GM18867 (cell line): ENCODE data around the gene RNF212B.
"Not testable (repeated sequence)": the region's sequence is repeated elsewhere in the genome, so short reads cannot be mapped to it uniquely, and the experiment has no call there.

Experiments used
- ATAC-seq: cut with Tn5 transposase; IDR thresholded peaks from one replicate; pipeline ENCODE4 v1.9.1; 2021; ENCODE audit warnings: mild to moderate bottlenecking, moderate library complexity; ENCODE audit not compliant: unreplicated experiment

The RNF212B gene

GRCh38 chr14:23237772-23238594 is at the start of gene RNF212B:
Gene RNF212B (plus strand): TSS chr14:23237936. CDS start chr14:23240346, 2,410 bp downstream.
- peak; percentile 61 for ATAC-seq

GRCh38 chr14:23193432-23193831 is 44.3 kb upstream of the RNF212B start:
- ATAC-seq = no peak

GRCh38 chr14:23195552-23196101 is 42.1 kb upstream of the RNF212B start:
- ATAC-seq = no peak

GRCh38 chr14:23196487-23196886 is 41.2 kb upstream of the RNF212B start:
- ATAC-seq = not testable (repeated sequence)

- not testable (repeated sequence) for ATAC-seq
These were observed 38.6 kb upstream of the RNF212B start for GRCh38 chr14:23199141-23199540.

DNA sequence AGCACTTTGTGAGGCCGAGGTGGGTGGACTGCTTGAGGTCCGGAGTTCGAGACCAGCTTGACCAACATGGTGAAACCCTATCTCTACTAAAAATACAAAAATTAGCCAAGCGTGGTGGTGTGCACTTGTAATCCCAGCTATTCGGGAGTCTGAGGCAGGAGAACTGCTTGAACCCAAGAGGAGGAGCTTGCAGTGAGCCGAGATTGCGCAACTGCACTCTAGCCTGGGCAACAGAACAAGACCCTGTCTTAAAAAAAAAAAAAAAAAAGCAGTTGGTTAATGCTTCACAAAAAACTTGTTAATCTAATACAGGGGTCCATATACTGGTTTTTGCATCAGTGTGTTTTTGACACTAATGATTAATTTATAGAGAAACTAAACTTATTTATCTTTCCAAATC is 35.7 kb upstream of the RNF212B start:
- ATAC-seq = no peak

DNA sequence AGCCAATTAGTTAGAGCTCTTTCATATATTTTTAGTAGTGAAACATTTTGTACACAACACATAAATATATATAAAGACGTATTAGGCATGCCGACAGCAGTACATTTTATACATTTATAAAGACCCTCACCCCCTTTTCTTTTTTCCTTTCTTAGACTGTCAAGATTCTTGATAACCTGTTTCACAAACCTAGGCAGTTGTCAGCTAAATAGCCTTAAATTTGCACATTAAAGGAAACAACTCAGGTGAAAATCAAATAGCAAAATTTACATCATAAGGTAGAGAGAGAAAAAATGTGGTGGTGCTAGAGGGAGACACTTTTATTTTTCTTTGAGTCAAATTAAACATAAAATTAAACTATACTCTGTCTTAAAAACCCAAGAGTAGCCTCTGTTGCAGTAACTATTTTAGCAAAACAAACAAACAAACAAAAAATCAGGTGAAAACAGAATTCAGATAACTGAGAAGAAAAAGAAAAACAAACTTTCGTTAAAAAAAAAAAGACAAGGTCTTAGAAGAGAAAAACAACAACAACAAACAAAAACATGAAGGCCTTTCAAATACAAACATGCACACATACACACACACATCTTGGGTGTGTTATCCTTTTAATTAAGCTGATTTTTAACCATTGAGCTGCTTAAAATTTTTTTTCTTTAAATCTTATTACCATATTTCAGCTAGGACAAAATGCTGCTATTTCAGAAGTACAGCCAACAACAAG is 31.2 kb upstream of the RNF212B start:
- ATAC-seq = no peak

- ATAC-seq = no peak
These were observed 30.6 kb upstream of the RNF212B start for GRCh38 chr14:23207146-23207540.

GRCh38 chr14:23208324-23208723 is 29.4 kb upstream of the RNF212B start:
- ATAC-seq = no peak

- ATAC-seq = no peak
These were observed 27.9 kb upstream of the RNF212B start for GRCh38 chr14:23209651-23210423.

DNA sequence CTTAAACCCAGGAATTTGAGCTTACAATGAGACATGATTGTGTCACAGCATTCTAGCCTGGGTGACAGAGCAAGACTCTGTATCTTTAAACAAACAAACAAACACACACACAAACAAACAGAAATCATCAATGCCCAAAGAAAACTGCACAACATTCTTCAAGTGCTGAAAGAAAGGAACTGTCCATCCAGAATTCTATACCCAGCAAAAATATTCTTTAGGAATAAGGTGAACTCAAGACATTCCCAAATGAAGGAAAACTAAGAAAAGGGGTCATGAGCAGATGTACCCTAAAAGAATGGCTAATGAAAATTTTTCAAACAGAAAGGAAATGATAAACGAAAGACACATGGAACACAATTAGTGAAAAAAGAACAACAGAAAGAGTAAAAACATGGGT is 22.3 kb upstream of the RNF212B start:
- ATAC-seq = no peak

GRCh38 chr14:23217032-23218020 is 20.4 kb upstream of the RNF212B start:
- ATAC-seq = no peak

DNA sequence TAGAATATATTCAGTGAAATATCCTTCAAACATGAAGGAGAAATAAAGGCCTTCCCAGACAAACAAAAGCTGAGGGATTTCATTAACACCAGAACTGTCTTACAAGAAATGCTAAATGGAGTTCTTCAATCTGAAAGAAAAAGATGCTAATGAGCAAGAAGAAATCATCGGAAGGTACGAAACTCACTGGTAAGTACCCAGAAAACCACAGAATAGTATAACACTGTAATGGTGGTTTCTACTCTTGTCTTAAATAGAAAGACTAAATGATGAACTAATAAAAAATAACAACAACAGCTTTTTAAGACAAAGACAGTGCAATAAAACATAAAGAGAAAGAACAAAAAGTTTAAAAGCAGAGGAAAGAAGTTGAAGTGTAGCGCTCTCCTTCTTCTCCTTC is 18.7 kb upstream of the RNF212B start:
- ATAC-seq = no peak

- ATAC-seq = not testable (repeated sequence)
These were observed 12.8 kb upstream of the RNF212B start for GRCh38 chr14:23224958-23225357.

GRCh38 chr14:23227566-23227965 is 10.2 kb upstream of the RNF212B start:
- ATAC-seq = no peak

GRCh38 chr14:23228812-23229211 is 8.9 kb upstream of the RNF212B start:
- ATAC-seq = no peak

GRCh38 chr14:23232241-23232808 is 5.4 kb upstream of the RNF212B start:
- not testable (repeated sequence) for ATAC-seq

- ATAC-seq = no peak
These were observed 2.9 kb downstream of the RNF212B start for GRCh38 chr14:23240661-23241060.

DNA sequence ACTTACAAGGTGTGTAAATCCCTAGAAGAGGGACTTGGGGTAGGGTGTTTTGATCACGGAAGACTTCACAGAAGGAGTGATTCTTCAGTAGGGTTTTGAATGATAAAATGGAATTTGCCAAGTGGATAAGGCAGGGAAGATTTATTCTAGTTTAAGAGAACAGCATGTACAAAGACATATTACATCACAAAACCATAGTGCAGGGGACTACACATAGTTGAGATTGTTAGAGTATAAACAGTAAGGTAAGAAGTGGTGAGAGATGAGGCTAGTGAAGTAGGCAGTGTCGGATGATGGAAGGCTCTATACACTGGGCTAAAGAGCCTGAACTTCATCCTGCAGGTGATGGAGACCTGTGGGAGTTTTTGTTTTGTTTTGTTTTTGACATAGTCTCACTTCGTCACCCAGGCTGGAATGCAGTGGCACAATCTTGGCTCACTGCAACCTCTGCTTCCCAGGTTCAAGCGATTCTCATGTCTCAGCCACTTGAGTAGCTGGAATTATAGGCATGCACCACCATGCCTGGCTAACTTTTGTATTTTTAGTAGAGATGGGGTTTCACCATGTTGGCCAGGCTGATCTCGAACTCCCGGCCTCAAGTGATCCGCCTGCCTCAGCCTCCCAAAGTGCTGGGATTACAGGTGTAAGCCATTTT is 3.5 kb downstream of the RNF212B start:
- ATAC-seq = not testable (repeated sequence)
